Activated T-helper 2 cell treated with anti-CD3 and anti-CD28 coated beads, Interferon-gamma antibody, Interleukin-2, Interleukin-4, amounts not matched to agents 10 μg/mL and 5 μg/mL and 100 μg/mL, durations not matched to agents 14 hours and 24 hours and 36 hours (primary cell): ENCODE results near the gene TUBGCP3. TPM values are rescaled to one million over a fixed set of nuclear protein-coding genes. Genes with fewer than 3 reads are reported as not detected.

Experiments
- DNase-seq: peaks from one replicate; pipeline ENCODE4 v3.0.0; 2021; ENCODE audit warnings: low spot score
- H3K27ac Mint-ChIP-seq: one replicate; pipeline ENCODE4 v1.8.0; 2021; ENCODE audit warnings: mixed read lengths
- H3K27me3 Mint-ChIP-seq: one replicate; pipeline ENCODE4 v1.8.0; 2021; ENCODE audit warnings: low read depth, mixed read lengths
- H3K36me3 Mint-ChIP-seq: one replicate; pipeline ENCODE4 v1.8.0; 2021; ENCODE audit warnings: low read depth, mixed read lengths
- H3K4me1 Mint-ChIP-seq: one replicate; pipeline ENCODE4 v1.8.0; 2021; ENCODE audit warnings: low read depth, mixed read lengths
- H3K4me3 Mint-ChIP-seq: one replicate; pipeline ENCODE4 v1.8.0; 2021; ENCODE audit warnings: low read depth, mild to moderate bottlenecking, moderate library complexity, mixed read lengths
- H3K9me3 Mint-ChIP-seq: one replicate; pipeline ENCODE4 v1.8.0; 2021; ENCODE audit warnings: mixed read lengths
- intact Hi-C: fragments of 100-400 bp; cut with micrococcal nuclease; formaldehyde crosslinking; loops from one replicate; pipeline ENCODE4 v1.15.1; 2023
- total RNA-seq: library from RNA; stranded (reverse); gene quantifications from 2 replicates; pipeline ENCODE4 v1.2.3, GENCODE V29; 2022

TUBGCP3 gene
- total RNA-seq, 1 donor from 2014 or later, result 66.4 TPM

- no peak for DNase-seq
- no peaks in the 10 kb centered on the region for H3K4me1 Mint-ChIP-seq
- no peaks in the 10 kb centered on the region for H3K9me3 Mint-ChIP-seq
- H3K27me3 Mint-ChIP-seq, result no peaks in the 10 kb centered on the region
- no peaks in the 10 kb centered on the region for H3K36me3 Mint-ChIP-seq
- intact Hi-C loops, result no loop called here
- H3K4me3 Mint-ChIP-seq, result no peak overlapping the region
- no peak overlapping the region for H3K27ac Mint-ChIP-seq
These were observed 36.9 kb upstream of the TUBGCP3 start for GRCh38 chr13:112624602-112625430.

GRCh38 chr13:112624040-112624439 is 36.1 kb upstream of the TUBGCP3 start:
- Mint-ChIP-seq H3K9me3 (no peaks in the 10 kb centered on the region), H3K4me1 (no peaks in the 10 kb centered on the region), H3K4me3 (no peak overlapping the region), H3K27me3 (no peaks in the 10 kb centered on the region), H3K36me3 (no peaks in the 10 kb centered on the region), H3K27ac (no peak overlapping the region)
- intact Hi-C loops, result no loop called here
- no peak for DNase-seq

- Mint-ChIP-seq H3K4me3 (no peak overlapping the region), H3K27ac (no peak overlapping the region), H3K4me1 (no peaks in the 10 kb centered on the region), H3K9me3 (no peaks in the 10 kb centered on the region), H3K27me3 (no peaks in the 10 kb centered on the region), H3K36me3 (no peaks in the 10 kb centered on the region)
- intact Hi-C loops, result no loop called here
- no peak for DNase-seq
These were observed 35.2 kb upstream of the TUBGCP3 start for GRCh38 chr13:112623051-112623711.

GRCh38 chr13:112622375-112622774 is 34.4 kb upstream of the TUBGCP3 start:
- no peak for DNase-seq
- Mint-ChIP-seq H3K9me3 (no peaks in the 10 kb centered on the region), H3K36me3 (no peaks in the 10 kb centered on the region), H3K4me3 (no peak overlapping the region), H3K27ac (no peak overlapping the region), H3K27me3 (no peaks in the 10 kb centered on the region), H3K4me1 (no peaks in the 10 kb centered on the region)
- intact Hi-C loops, result no loop called here

- peaks cover 7% of the 10 kb centered on the region for H3K27me3 Mint-ChIP-seq
These were observed 32.0 kb upstream of the TUBGCP3 start for GRCh38 chr13:112619730-112620631.

GRCh38 chr13:112618501-112618900 is 30.5 kb upstream of the TUBGCP3 start:
- Mint-ChIP-seq H3K27me3 (peaks cover 20% of the 10 kb centered on the region), H3K27ac (no peak overlapping the region), H3K9me3 (no peaks in the 10 kb centered on the region), H3K4me3 (no peak overlapping the region), H3K4me1 (no peaks in the 10 kb centered on the region), H3K36me3 (no peaks in the 10 kb centered on the region)
- no peak for DNase-seq
- intact Hi-C loops, result no loop called here

More at GRCh38 chr13:112619730-112620631, 32.0 kb upstream of the TUBGCP3 start:
- Mint-ChIP-seq H3K4me1 (no peaks in the 10 kb centered on the region), H3K9me3 (no peaks in the 10 kb centered on the region), H3K36me3 (no peaks in the 10 kb centered on the region), H3K27ac (no peak overlapping the region), H3K4me3 (no peak overlapping the region)
- intact Hi-C loops, result no loop called here
- DNase-seq, result no peak

GRCh38 chr13:112617754-112618375 is 29.9 kb upstream of the TUBGCP3 start:
- Mint-ChIP-seq H3K4me1 (no peaks in the 10 kb centered on the region), H3K9me3 (no peaks in the 10 kb centered on the region), H3K4me3 (no peak overlapping the region), H3K27ac (no peak overlapping the region), H3K27me3 (peaks cover 20% of the 10 kb centered on the region), H3K36me3 (no peaks in the 10 kb centered on the region)
- no peak for DNase-seq
- intact Hi-C loops, result no loop called here

- H3K36me3 Mint-ChIP-seq, result no peaks in the 10 kb centered on the region
- no peak for DNase-seq
- peaks cover 24% of the 10 kb centered on the region for H3K27me3 Mint-ChIP-seq
- no peak overlapping the region for H3K4me3 Mint-ChIP-seq
- intact Hi-C loops, result no loop called here
- H3K27ac Mint-ChIP-seq, result no peak overlapping the region
- no peaks in the 10 kb centered on the region for H3K4me1 Mint-ChIP-seq
- H3K9me3 Mint-ChIP-seq, result no peaks in the 10 kb centered on the region
These were observed 28.8 kb upstream of the TUBGCP3 start for GRCh38 chr13:112616586-112617362.

GRCh38 chr13:112615391-112615790 is 27.4 kb upstream of the TUBGCP3 start:
- Mint-ChIP-seq H3K27ac (no peak overlapping the region), H3K4me1 (no peaks in the 10 kb centered on the region), H3K9me3 (no peaks in the 10 kb centered on the region), H3K27me3 (peaks cover 29% of the 10 kb centered on the region), H3K36me3 (no peaks in the 10 kb centered on the region), H3K4me3 (no peak overlapping the region)
- no peak for DNase-seq
- intact Hi-C loops, result no loop called here

- Mint-ChIP-seq H3K4me3 (no peak overlapping the region), H3K4me1 (no peaks in the 10 kb centered on the region), H3K36me3 (no peaks in the 10 kb centered on the region), H3K9me3 (no peaks in the 10 kb centered on the region), H3K27me3 (peaks cover 33% of the 10 kb centered on the region), H3K27ac (no peak overlapping the region)
- intact Hi-C loops, result no loop called here
- DNase-seq, result no peak
These were observed 26.9 kb upstream of the TUBGCP3 start for GRCh38 chr13:112614835-112615234.

GRCh38 chr13:112608212-112608611 is 20.3 kb upstream of the TUBGCP3 start:
- Mint-ChIP-seq H3K27ac (no peak overlapping the region), H3K4me3 (no peak overlapping the region), H3K9me3 (no peaks in the 10 kb centered on the region), H3K36me3 (no peaks in the 10 kb centered on the region), H3K27me3 (peaks cover 39% of the 10 kb centered on the region), H3K4me1 (peaks cover 10% of the 10 kb centered on the region)
- intact Hi-C loops, result loop anchor here (5.0 to 10.0 kb wide), 2 partner anchors 123 to 536 kb away; no protein-coding TSS in a partner anchor
- DNase-seq, result no peak
